ENCODE results near the gene PRRG2. TPM values are rescaled to one million over a fixed set of nuclear protein-coding genes. Genes with fewer than 3 reads are reported as not detected.
A peak's percentile ranks its signal among the peaks of the same experiment; 100 is the strongest.

The PRRG2 gene
- polyA plus RNA-seq, 1 donor (not counting 4 experiments of a cell fraction or from before 2014, with no cell fraction given), result 5.3 TPM

- Histone ChIP-seq H3K27ac (ENCODE audit: control insufficient read depth, insufficient read depth, low read length) (no peak overlapping the region), H3K9ac (ENCODE audit: control insufficient read depth, extremely low read depth, insufficient read depth, low read length) (no peak overlapping the region), H3K4me1 (ENCODE audit: control insufficient read depth, extremely low read depth, insufficient read depth, low read length) (no peaks in the 10 kb centered on the region), H3K4me3 (ENCODE audit: control insufficient read depth in 2 of 3, extremely low read depth in 1 of 3, insufficient read depth in 2 of 3, low read depth in 1 of 3, low read length in 3 of 3) (no peak overlapping the region), H3K9me3 (ENCODE audit: control insufficient read depth, low read depth, low read length) (no peaks in the 10 kb centered on the region), H2AFZ (ENCODE audit: control insufficient read depth, low read length) (no peak overlapping the region), H4K20me1 (ENCODE audit: control insufficient read depth, extremely low read depth, insufficient read depth, low read length) (no peaks in the 10 kb centered on the region), H3K36me3 (ENCODE audit: control insufficient read depth in 2 of 2, extremely low read depth in 1 of 2, insufficient read depth in 2 of 2, low read length in 2 of 2) (peaks cover 0 to 1% of the 10 kb centered on the region in 2 experiments), H3K4me2 (ENCODE audit: control insufficient read depth, extremely low read depth, insufficient read depth, low read depth, low read length) (no peak overlapping the region), H3K9me1 (ENCODE audit: control insufficient read depth, extremely low read depth, insufficient read depth, low read length) (no peaks in the 10 kb centered on the region), H3K79me2 (ENCODE audit: control insufficient read depth, insufficient read depth, low read length) (peaks cover 37% of the 10 kb centered on the region), H3K27me3 (ENCODE audit: control insufficient read depth, extremely low read depth, insufficient read depth, low read length) (no peaks in the 10 kb centered on the region)
- DNase-seq (ENCODE audit: low read depth, low spot score) (no peak), FAIRE-seq (no peak)
- TF ChIP-seq CTCF (optimal IDR thresholded peaks at IDR 0.05 in 1 of 3, IDR thresholded peaks at IDR 0.05 in 1 of 3, conservative IDR thresholded peaks at IDR 0.05 in 1 of 3; ENCODE audit: extremely low read depth in 1 of 3, insufficient read depth in 2 of 3, low read length in 3 of 3), result no peak
- TF ChIP-seq EZH2 (IDR thresholded peaks at IDR 0.05; ENCODE audit: low read length), result no peak
- dilution Hi-C loops (cut with MboI; ENCODE audit: extremely low pct_ligation_motif_present, low sequenced_read_pairs), result no loop called here
These were observed 13.2 kb upstream of the PRRG2 start for GRCh38 chr19:49567861-49568441.

GRCh38 chr19:49570138-49570856, 10.8 kb upstream of the PRRG2 start:
- Histone ChIP-seq H4K20me1 (ENCODE audit: control insufficient read depth, extremely low read depth, insufficient read depth, low read length) (no peaks in the 10 kb centered on the region), H3K4me3 (ENCODE audit: control insufficient read depth in 2 of 3, extremely low read depth in 1 of 3, insufficient read depth in 2 of 3, low read depth in 1 of 3, low read length in 3 of 3) (no peak overlapping the region), H3K9me1 (ENCODE audit: control insufficient read depth, extremely low read depth, insufficient read depth, low read length) (no peaks in the 10 kb centered on the region), H3K79me2 (ENCODE audit: control insufficient read depth, insufficient read depth, low read length) (peaks cover 29% of the 10 kb centered on the region), H3K9ac (ENCODE audit: control insufficient read depth, extremely low read depth, insufficient read depth, low read length) (no peak overlapping the region), H2AFZ (ENCODE audit: control insufficient read depth, low read length) (no peak overlapping the region), H3K4me1 (ENCODE audit: control insufficient read depth, extremely low read depth, insufficient read depth, low read length) (peaks cover 5% of the 10 kb centered on the region), H3K27me3 (ENCODE audit: control insufficient read depth, extremely low read depth, insufficient read depth, low read length) (no peaks in the 10 kb centered on the region), H3K9me3 (ENCODE audit: control insufficient read depth, low read depth, low read length) (no peaks in the 10 kb centered on the region), H3K36me3 (ENCODE audit: control insufficient read depth in 2 of 2, extremely low read depth in 1 of 2, insufficient read depth in 2 of 2, low read length in 2 of 2) (peaks cover 6 to 7% of the 10 kb centered on the region in 2 experiments), H3K27ac (ENCODE audit: control insufficient read depth, insufficient read depth, low read length) (no peak overlapping the region), H3K4me2 (ENCODE audit: control insufficient read depth, extremely low read depth, insufficient read depth, low read depth, low read length) (no peak overlapping the region)
- DNase-seq (ENCODE audit: low read depth, low spot score) (no peak), FAIRE-seq (peak; percentile 41)
- dilution Hi-C loops (cut with MboI; ENCODE audit: extremely low pct_ligation_motif_present, low sequenced_read_pairs), result no loop called here
- TF ChIP-seq CTCF (optimal IDR thresholded peaks at IDR 0.05 in 1 of 3, IDR thresholded peaks at IDR 0.05 in 1 of 3, conservative IDR thresholded peaks at IDR 0.05 in 1 of 3; ENCODE audit: extremely low read depth in 1 of 3, insufficient read depth in 2 of 3, low read length in 3 of 3) (peak; percentile 72 to 99 (median 98)), EZH2 (IDR thresholded peaks at IDR 0.05; ENCODE audit: low read length) (no peak)

Measured in keratinocyte (primary cell).